PC-9 (cell line): ENCODE data around the gene CHM. TPM values are rescaled to one million over a fixed set of nuclear protein-coding genes. Genes with fewer than 3 reads are reported as not detected.

ENCODE experiments used
- BruUV-seq: library from RNA; stranded (reverse); fragments of 400-500 nt; replicated peaks from 2 replicates; lab custom pipeline; 2021; lab: Mats Ljungman, UMichigan
- CTCF ChIA-PET: fragments of 300-600 bp; sonication (Branson Sonifier 250); formaldehyde crosslinking; loops from one replicate; lab custom pipeline; 2022; ENCODE audit warnings: antibody characterized with exemption; lab: Charles Lee
- POLR2A ChIA-PET: fragments of 300-600 bp; sonication (Branson Sonifier 250); formaldehyde crosslinking; loops from one replicate; lab custom pipeline; 2022; ENCODE audit warnings: antibody characterized with exemption; ENCODE audit not compliant: unreplicated experiment; lab: Charles Lee
- DNase-seq, 2 experiments: peaks; one replicate each; pipeline versions ENCODE4 v3.0.0 to v3.0.0-alpha.2; 2015 to 2022; ENCODE audit warnings: mixed read lengths in 1 of 2
- H2AFZ ChIP-seq: fragments of 200-600 bp; sonication (generic); 2 replicates; pipeline ENCODE4 v1.8.1; 2017; ENCODE audit warnings: antibody characterized with exemption
- H3F3A ChIP-seq: fragments of 200-600 bp; sonication (generic); 2 replicates; pipeline ENCODE4 v1.8.1; 2017; ENCODE audit warnings: antibody characterized with exemption, mild to moderate bottlenecking, low read depth; ENCODE audit not compliant: insufficient read depth
- H3K27ac ChIP-seq: fragments of 200-600 bp; sonication (generic); 2 replicates; pipeline ENCODE4 v1.6.1; 2016; ENCODE audit warnings: mixed run types
- H3K27me3 ChIP-seq: fragments of 200-600 bp; sonication (generic); 2 replicates; pipeline ENCODE4 v1.6.1; 2016; ENCODE audit warnings: low read depth, mixed run types; ENCODE audit not compliant: insufficient read depth
- H3K36me3 ChIP-seq: fragments of 200-600 bp; sonication (generic); 2 replicates; pipeline ENCODE4 v1.6.1; 2016; ENCODE audit warnings: low read depth, mixed run types
- H3K4me1 ChIP-seq: fragments of 200-600 bp; sonication (generic); replicated peaks from 2 replicates; pipeline ENCODE4 v1.6.1; 2016; ENCODE audit warnings: mixed run types; ENCODE audit not compliant: insufficient read depth
- H3K4me2 ChIP-seq: fragments of 200-600 bp; sonication (generic); 2 replicates; pipeline ENCODE4 v1.6.1; 2017; ENCODE audit warnings: mixed run types
- H3K4me3 ChIP-seq: fragments of 200-600 bp; sonication (generic); 2 replicates; pipeline ENCODE4 v1.6.1; 2016; ENCODE audit warnings: mixed run types
- H3K79me2 ChIP-seq: fragments of 200-600 bp; sonication (generic); 2 replicates; pipeline ENCODE4 v1.6.1; 2017; ENCODE audit warnings: low read depth, mixed run types
- H3K9me2 ChIP-seq: fragments of 200-600 bp; sonication (generic); 2 replicates; pipeline ENCODE4 v1.8.1; 2017; ENCODE audit warnings: mild to moderate bottlenecking; ENCODE audit not compliant: insufficient read depth
- H3K9me3 ChIP-seq: fragments of 200-600 bp; sonication (generic); 2 replicates; pipeline ENCODE4 v1.8.1; 2016; ENCODE audit warnings: low read depth; ENCODE audit not compliant: insufficient read depth
- H4K20me1 ChIP-seq: fragments of 200-600 bp; sonication (generic); 2 replicates; pipeline ENCODE4 v1.8.1; 2017; ENCODE audit not compliant: insufficient read depth
- CTCF ChIP-seq: fragments of 200-600 bp; sonication (generic); conservative IDR thresholded peaks from 2 replicates; pipeline ENCODE4 v1.6.1; 2017; ENCODE audit warnings: mixed run types, antibody characterized with exemption, mild to moderate bottlenecking, moderate library complexity
- EZH2 ChIP-seq: fragments of 200-600 bp; sonication (generic); IDR thresholded peaks from 2 replicates; pipeline ENCODE4 v1.8.0; 2017; ENCODE audit warnings: antibody characterized with exemption, low read depth
- intact Hi-C: fragments of 100-400 bp; cut with micrococcal nuclease; formaldehyde crosslinking; loops from one replicate; pipeline ENCODE4 v1.10.0; 2022; ENCODE audit not compliant: unreplicated experiment
- total RNA-seq: library from RNA; stranded (reverse); gene quantifications from 2 replicates; pipeline ENCODE4 v1.2.3, GENCODE V29; 2021

Gene CHM
- total RNA-seq, 1 experiment from 2014 or later: 15.8 TPM

DNA sequence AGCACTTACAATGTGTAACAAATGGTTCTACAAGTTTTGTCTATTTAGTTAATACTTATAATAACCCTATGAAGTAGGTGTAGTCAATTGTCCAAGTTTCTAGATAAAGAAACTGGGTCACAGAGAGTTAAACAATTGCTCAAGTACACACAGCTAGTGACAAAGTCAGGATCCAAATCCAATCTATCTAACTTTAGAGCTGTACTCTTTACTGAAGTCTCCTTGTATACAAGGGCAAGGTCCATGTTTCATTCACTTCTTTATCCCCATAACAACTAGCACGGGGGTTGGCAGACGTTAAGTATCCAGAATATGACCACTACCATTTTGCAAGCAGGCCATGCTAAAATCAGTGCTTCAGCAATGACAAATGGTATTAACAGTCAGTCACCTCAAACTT lies 141.0 kb downstream of the CHM start:
- ChIA-PET POLR2A (no interaction called here), CTCF (no interaction called here)
- H3K4me2 ChIP-seq: no peak overlapping the region
- no peak overlapping the region for H3K27ac ChIP-seq
- no peaks in the 10 kb centered on the region for H3K36me3 ChIP-seq
- H3K79me2 ChIP-seq: no peaks in the 10 kb centered on the region
- no peak overlapping the region for H2AFZ ChIP-seq
- H3F3A ChIP-seq: no peaks in the 10 kb centered on the region
- H3K27me3 ChIP-seq: no peaks in the 10 kb centered on the region
- no TSS peak for BruUV-seq
- no peaks in the 10 kb centered on the region for H3K9me3 ChIP-seq
- intact Hi-C loops: no loop called here
- no peaks in the 10 kb centered on the region for H3K4me1 ChIP-seq
- no peaks in the 10 kb centered on the region for H3K9me2 ChIP-seq
- DNase-seq: no peak
- no peak overlapping the region for H3K4me3 ChIP-seq
- TF ChIP-seq EZH2: no peak
- TF ChIP-seq CTCF: no peak
- H4K20me1 ChIP-seq: no peaks in the 10 kb centered on the region

DNA sequence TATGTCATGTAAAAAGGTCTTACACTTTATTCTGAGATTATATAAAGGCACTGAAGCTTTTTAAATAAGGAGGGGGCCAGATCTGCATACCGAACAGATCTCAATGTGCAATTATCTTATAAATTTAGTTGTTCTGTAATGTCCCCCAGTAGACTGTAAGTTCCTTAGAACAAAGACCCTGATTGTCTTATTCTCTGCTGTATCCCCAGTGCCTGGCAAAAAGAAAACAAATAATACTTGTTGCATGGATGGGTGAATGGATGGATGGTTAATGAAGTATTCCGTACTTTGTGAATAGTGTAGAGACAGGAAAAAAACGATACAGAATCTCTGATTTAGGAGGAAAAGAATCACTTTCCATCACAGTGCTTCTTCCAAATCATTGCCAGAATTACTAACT lies 141.5 kb downstream of the CHM start:
- no peaks in the 10 kb centered on the region for H3K36me3 ChIP-seq
- intact Hi-C loops: no loop called here
- TF ChIP-seq CTCF (no peak), EZH2 (no peak)
- no TSS peak for BruUV-seq
- no peaks in the 10 kb centered on the region for H4K20me1 ChIP-seq
- H3F3A ChIP-seq: no peaks in the 10 kb centered on the region
- no peaks in the 10 kb centered on the region for H3K4me1 ChIP-seq
- H2AFZ ChIP-seq: no peak overlapping the region
- H3K27me3 ChIP-seq: no peaks in the 10 kb centered on the region
- no peak overlapping the region for H3K4me3 ChIP-seq
- H3K9me3 ChIP-seq: no peaks in the 10 kb centered on the region
- H3K4me2 ChIP-seq: no peak overlapping the region
- POLR2A ChIA-PET: no interaction called here
- no peaks in the 10 kb centered on the region for H3K9me2 ChIP-seq
- H3K79me2 ChIP-seq: no peaks in the 10 kb centered on the region
- H3K27ac ChIP-seq: no peak overlapping the region
- no peak for DNase-seq
- CTCF ChIA-PET: no interaction called here

DNA sequence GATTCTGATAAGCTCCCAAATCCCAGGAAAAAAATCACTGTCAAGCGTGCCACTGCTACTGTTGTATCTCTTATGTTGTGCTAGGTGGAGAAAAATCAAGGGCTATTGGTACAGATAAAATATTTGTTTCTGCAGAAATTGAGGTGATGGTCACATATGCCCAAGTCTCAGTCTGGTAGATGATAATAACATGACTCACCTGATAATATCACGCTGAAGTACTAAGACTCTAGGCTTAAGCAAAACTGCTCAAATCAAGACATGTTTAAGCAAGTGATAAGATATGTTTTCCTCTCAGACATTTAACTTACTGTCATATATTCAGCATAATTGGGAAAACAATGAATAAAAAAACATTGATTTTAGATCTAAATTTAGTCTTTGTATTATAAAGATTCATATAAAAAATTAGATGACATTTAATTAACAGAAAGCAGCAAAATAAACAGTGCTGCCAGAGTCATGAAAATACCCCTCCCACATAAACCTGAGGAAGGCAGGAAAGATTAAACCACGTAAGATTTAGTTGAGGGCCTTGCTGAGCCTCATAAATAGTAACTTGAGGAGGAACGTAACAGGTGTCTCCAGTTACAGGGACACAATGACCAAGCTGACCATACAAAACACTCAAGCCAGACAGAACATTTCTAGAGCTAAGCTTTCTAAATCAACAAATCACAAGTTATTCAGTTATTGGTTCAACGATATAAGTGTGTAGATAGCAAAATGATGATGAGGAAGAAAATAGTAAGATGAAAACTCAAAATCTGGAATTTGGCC lies 143.5 kb downstream of the CHM start:
- no peaks in the 10 kb centered on the region for H3K79me2 ChIP-seq
- no peak overlapping the region for H3K27ac ChIP-seq
- ChIA-PET CTCF (interaction anchor here (0.6 kb wide), 1 partner anchor 162 kb away, joined by 3 read pairs; no protein-coding TSS in a partner anchor), POLR2A (no interaction called here)
- H3K27me3 ChIP-seq: no peaks in the 10 kb centered on the region
- intact Hi-C loops: no loop called here
- no peaks in the 10 kb centered on the region for H3K9me3 ChIP-seq
- no peak overlapping the region for H3K4me2 ChIP-seq
- no peaks in the 10 kb centered on the region for H3K9me2 ChIP-seq
- BruUV-seq: no TSS peak
- TF ChIP-seq EZH2: no peak
- TF ChIP-seq CTCF: no peak
- H2AFZ ChIP-seq: no peak overlapping the region
- no peak for DNase-seq
- H3K4me1 ChIP-seq: no peaks in the 10 kb centered on the region
- no peaks in the 10 kb centered on the region for H3K36me3 ChIP-seq
- H4K20me1 ChIP-seq: no peaks in the 10 kb centered on the region
- no peaks in the 10 kb centered on the region for H3F3A ChIP-seq
- H3K4me3 ChIP-seq: no peak overlapping the region
